Measurements from ENCODE around the gene CAPN9. TPM values are rescaled to one million over a fixed set of nuclear protein-coding genes. Genes with fewer than 3 reads are reported as not detected.

CAPN9 gene
- total and polyA plus RNA-seq, 9 of the 15 experiments (the other 6 are each of a cell fraction or from before 2014, with no cell fraction given): not detected

GRCh38 chr1:230821346-230821745 is 74.2 kb downstream of the CAPN9 start:
- FAIRE-seq (no peak), DNase-seq (ENCODE audit: extremely low read depth in 1 of 4, low spot score in 3 of 4) (no peak), ATAC-seq (no peak)
- H3K36me3 ChIP-seq (ENCODE audit: control insufficient read depth, insufficient read depth, low read length): no peaks in the 10 kb centered on the region
- H3K27ac ChIP-seq (ENCODE audit: extremely low read depth, low read depth, low read length): no peak overlapping the region
- H2AFZ ChIP-seq (ENCODE audit: low read depth, low read length): no peak overlapping the region
- BruUV-seq (replicated peaks): no TSS peak
- no peaks in the 10 kb centered on the region for H4K20me1 ChIP-seq (replicated peaks; ENCODE audit: control insufficient read depth, insufficient read depth, low read length)
- peaks cover 28 to 60% of the 10 kb centered on the region in 2 experiments; a peak in 4 of 5 replicates for H3K27me3 ChIP-seq (ENCODE audit: control insufficient read depth in 2 of 2, insufficient read depth in 2 of 2, low read length in 2 of 2)
- POLR2A ChIA-PET: interaction anchor here (0.5 to 1.5 kb wide), 4 partner anchors 13 to 353 kb away, joined by 3 to 6 read pairs (median 4); no protein-coding TSS in a partner anchor
- H3K9me1 ChIP-seq (ENCODE audit: control insufficient read depth, insufficient read depth, low read length): no peaks in the 10 kb centered on the region
- TF ChIP-seq ZNF277 (CRISPR knock-in tag; IDR thresholded peaks at IDR 0.05; ENCODE audit: borderline replicate concordance) (no peak), ZNF253 (CRISPR knock-in tag; conservative IDR thresholded peaks at IDR 0.05) (no peak), ILK (tag; IDR thresholded peaks at IDR 0.05; ENCODE audit: borderline replicate concordance, low read depth) (no peak), ZNF165 (CRISPR knock-in tag; IDR thresholded peaks at IDR 0.05; ENCODE audit: borderline replicate concordance) (no peak), NCOA6 (IDR thresholded peaks at IDR 0.05) (no peak), TAL1 (IDR thresholded peaks at IDR 0.05) (no peak), EWSR1 (IDR thresholded peaks at IDR 0.05; ENCODE audit: borderline replicate concordance, low read depth, partially characterized antibody) (no peak), LARP7 (IDR thresholded peaks at IDR 0.05) (no peak), ZFP36 (IDR thresholded peaks at IDR 0.05; ENCODE audit: low read depth, low read length, partially characterized antibody) (no peak), DIDO1 (tag; IDR thresholded peaks at IDR 0.05; ENCODE audit: low read depth) (no peak), ZNF407 (IDR thresholded peaks at IDR 0.05; ENCODE audit: low read depth) (no peak)
- WGBS (ENCODE audit: insufficient coverage, low coverage, missing lambda C conversion rate): 3% methylated on average over 4 of the region's 4 CpGs
- H3K4me2 ChIP-seq (ENCODE audit: insufficient read depth, low read length): no peak overlapping the region
- H3K4me1 ChIP-seq (replicated peaks in 1 of 2; ENCODE audit: control insufficient read depth in 2 of 2, insufficient read depth in 2 of 2, low read length in 2 of 2): peaks cover 0 to 6% of the 10 kb centered on the region in 2 experiments; a peak in 3 of 5 replicates
- H3K4me3 ChIP-seq: no peak overlapping the region
- in situ Hi-C loops (cut with MboI) (no loop called here), intact Hi-C loops (cut with micrococcal nuclease) (no loop called here)
- no peaks in the 10 kb centered on the region for H3K79me2 ChIP-seq (ENCODE audit: control insufficient read depth, insufficient read depth, low read length)
- no peaks in the 10 kb centered on the region for H3K9me3 ChIP-seq (replicated peaks; ENCODE audit: control insufficient read depth, insufficient read depth, low read depth, low read length)
- CTCF ChIA-PET (ENCODE audit: low intra/inter-chr PET ratio): no interaction called here
- H3K9ac ChIP-seq (ENCODE audit: insufficient read depth in 1 of 2, low read depth in 2 of 2, low read length in 2 of 2): no peak overlapping the region
